Measurements from ENCODE around the gene MTHFD1L. TPM values are rescaled to one million over a fixed set of nuclear protein-coding genes. Genes with fewer than 3 reads are reported as not detected.
"Not testable (repeated sequence)": the region's sequence is repeated elsewhere in the genome, so short reads cannot be mapped to it uniquely, and the experiment has no call there.

MTHFD1L gene
- total RNA-seq, 1 donor from 2014 or later: 3.1 TPM

GRCh38 chr6:151109361-151109760 is 243.9 kb downstream of the MTHFD1L start:
- TF ChIP-seq, protein P1, sequence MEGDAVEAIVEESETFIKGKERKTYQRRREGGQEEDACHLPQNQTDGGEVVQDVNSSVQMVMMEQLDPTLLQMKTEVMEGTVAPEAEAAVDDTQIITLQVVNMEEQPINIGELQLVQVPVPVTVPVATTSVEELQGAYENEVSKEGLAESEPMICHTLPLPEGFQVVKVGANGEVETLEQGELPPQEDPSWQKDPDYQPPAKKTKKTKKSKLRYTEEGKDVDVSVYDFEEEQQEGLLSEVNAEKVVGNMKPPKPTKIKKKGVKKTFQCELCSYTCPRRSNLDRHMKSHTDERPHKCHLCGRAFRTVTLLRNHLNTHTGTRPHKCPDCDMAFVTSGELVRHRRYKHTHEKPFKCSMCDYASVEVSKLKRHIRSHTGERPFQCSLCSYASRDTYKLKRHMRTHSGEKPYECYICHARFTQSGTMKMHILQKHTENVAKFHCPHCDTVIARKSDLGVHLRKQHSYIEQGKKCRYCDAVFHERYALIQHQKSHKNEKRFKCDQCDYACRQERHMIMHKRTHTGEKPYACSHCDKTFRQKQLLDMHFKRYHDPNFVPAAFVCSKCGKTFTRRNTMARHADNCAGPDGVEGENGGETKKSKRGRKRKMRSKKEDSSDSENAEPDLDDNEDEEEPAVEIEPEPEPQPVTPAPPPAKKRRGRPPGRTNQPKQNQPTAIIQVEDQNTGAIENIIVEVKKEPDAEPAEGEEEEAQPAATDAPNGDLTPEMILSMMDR (IDR thresholded peaks at IDR 0.05; ENCODE audit: borderline replicate concordance): no peak
- Histone ChIP-seq H3K9me3 (replicated peaks) (no peaks in the 10 kb centered on the region), H3K4me1 (no peaks in the 10 kb centered on the region), H3K27me3 (ENCODE audit: low read depth) (no peaks in the 10 kb centered on the region), H3K36me3 (no peaks in the 10 kb centered on the region), H3K27ac (replicated peaks) (no peak overlapping the region), H3K4me3 (no peak overlapping the region)
- no peak for DNase-seq
- intact Hi-C loops (cut with micrococcal nuclease): no loop called here

- no peak overlapping the region for H3K27ac ChIP-seq (replicated peaks)
- no peaks in the 10 kb centered on the region for H3K9me3 ChIP-seq (replicated peaks)
- no peaks in the 10 kb centered on the region for H3K27me3 ChIP-seq (ENCODE audit: low read depth)
- no peak for DNase-seq
- no peaks in the 10 kb centered on the region for H3K4me1 ChIP-seq
- TF ChIP-seq, protein P1 (IDR thresholded peaks at IDR 0.05; ENCODE audit: borderline replicate concordance): no peak
- intact Hi-C loops (cut with micrococcal nuclease): no loop called here
- no peak overlapping the region for H3K4me3 ChIP-seq
- H3K36me3 ChIP-seq: no peaks in the 10 kb centered on the region
Measured at GRCh38 chr6:151109869-151110575, 244.5 kb downstream of the MTHFD1L start.

- no peak overlapping the region for H3K27ac ChIP-seq (replicated peaks)
- intact Hi-C loops (cut with micrococcal nuclease): no loop called here
- H3K4me1 ChIP-seq: no peaks in the 10 kb centered on the region
- TF ChIP-seq, protein P1 (IDR thresholded peaks at IDR 0.05; ENCODE audit: borderline replicate concordance): no peak
- DNase-seq: no peak
- H3K27me3 ChIP-seq (ENCODE audit: low read depth): no peaks in the 10 kb centered on the region
- H3K36me3 ChIP-seq: no peaks in the 10 kb centered on the region
- no peaks in the 10 kb centered on the region for H3K9me3 ChIP-seq (replicated peaks)
- no peak overlapping the region for H3K4me3 ChIP-seq
Measured at GRCh38 chr6:151110576-151110905, 245.0 kb downstream of the MTHFD1L start.

DNA sequence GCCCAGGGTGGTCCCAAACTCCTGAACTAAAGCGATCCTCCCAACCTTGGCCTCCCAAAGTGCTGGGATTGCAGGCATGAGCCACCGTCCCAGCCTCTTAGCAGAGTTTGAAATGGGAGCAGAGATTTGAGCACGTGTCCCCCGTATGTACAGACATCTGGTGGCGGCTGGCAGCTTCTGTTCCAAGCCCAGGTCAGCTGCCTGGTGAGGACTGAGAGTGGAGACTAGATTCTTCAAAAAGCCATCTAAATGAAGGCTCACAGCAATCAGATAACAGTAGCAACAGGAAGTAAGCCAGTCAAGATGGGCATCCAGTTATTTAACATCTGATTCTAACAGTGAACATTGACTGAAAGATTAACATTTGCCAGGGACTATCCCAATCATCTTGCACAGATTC is 246.2 kb downstream of the MTHFD1L start:
- no peak overlapping the region for H3K4me3 ChIP-seq
- no peaks in the 10 kb centered on the region for H3K4me1 ChIP-seq
- no peak overlapping the region for H3K27ac ChIP-seq (replicated peaks)
- H3K27me3 ChIP-seq (ENCODE audit: low read depth): no peaks in the 10 kb centered on the region
- TF ChIP-seq, protein P1 (IDR thresholded peaks at IDR 0.05; ENCODE audit: borderline replicate concordance): no peak
- intact Hi-C loops (cut with micrococcal nuclease): no loop called here
- no peaks in the 10 kb centered on the region for H3K9me3 ChIP-seq (replicated peaks)
- no peaks in the 10 kb centered on the region for H3K36me3 ChIP-seq
- DNase-seq: no peak

DNA sequence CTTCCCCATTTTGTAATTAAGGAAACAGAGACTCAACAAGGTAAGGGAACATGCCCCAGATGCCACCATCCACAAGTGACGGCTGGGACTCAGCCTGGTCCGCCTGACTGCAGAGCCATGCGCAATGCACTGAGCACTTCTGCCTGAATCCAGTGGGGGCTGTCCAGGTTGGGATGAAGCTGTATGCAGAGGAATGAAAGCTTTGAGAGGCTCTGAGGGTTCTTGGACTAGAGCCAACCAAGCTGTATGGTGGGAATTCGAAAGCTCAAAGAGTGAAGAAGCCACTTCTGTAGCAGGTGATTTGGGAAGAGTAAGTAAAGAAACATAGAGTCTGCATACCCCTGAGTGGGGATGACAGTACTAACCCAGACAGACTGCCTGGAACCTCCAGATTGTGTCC is 246.6 kb downstream of the MTHFD1L start:
- H3K4me3 ChIP-seq: no peak overlapping the region
- TF ChIP-seq, protein P1 (IDR thresholded peaks at IDR 0.05; ENCODE audit: borderline replicate concordance): no peak
- H3K36me3 ChIP-seq: no peaks in the 10 kb centered on the region
- no peaks in the 10 kb centered on the region for H3K4me1 ChIP-seq
- H3K9me3 ChIP-seq (replicated peaks): no peaks in the 10 kb centered on the region
- no peak overlapping the region for H3K27ac ChIP-seq (replicated peaks)
- no peaks in the 10 kb centered on the region for H3K27me3 ChIP-seq (ENCODE audit: low read depth)
- DNase-seq: no peak
- intact Hi-C loops (cut with micrococcal nuclease): no loop called here

DNA sequence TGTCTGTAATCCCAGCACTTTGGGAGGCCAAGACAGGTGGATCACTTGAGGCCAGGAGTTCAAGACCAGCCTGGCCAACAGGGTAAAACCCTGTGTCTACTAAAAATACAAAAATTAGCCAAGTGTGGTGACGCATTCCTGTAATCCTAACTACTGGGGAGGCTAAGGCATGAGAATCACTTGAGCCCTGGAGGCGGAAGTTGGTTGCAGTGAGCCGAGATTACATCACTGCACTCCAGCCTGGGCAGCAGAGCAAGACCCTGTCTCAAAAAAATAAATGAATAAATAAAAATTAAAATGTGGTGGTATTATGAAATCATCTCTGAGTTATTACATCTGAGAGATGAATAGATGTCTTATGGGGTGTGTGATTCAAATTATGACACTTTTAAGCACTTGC is 247.4 kb downstream of the MTHFD1L start:
- H3K4me3 ChIP-seq: not testable (repeated sequence)

More for the DNA sequence above, 247.4 kb downstream of the MTHFD1L start:
- DNase-seq; H3K9me3 ChIP-seq (replicated peaks); H3K36me3 ChIP-seq; H3K27ac ChIP-seq (replicated peaks); H3K27me3 ChIP-seq (ENCODE audit: low read depth); intact Hi-C loops (cut with micrococcal nuclease); H3K4me1 ChIP-seq: not testable (repeated sequence)
